Upper lobe of left lung (tissue), 6 donors: ENCODE results near the gene POLR1B. TPM values are rescaled to one million over a fixed set of nuclear protein-coding genes. Genes with fewer than 3 reads are reported as not detected.

Source experiments
- ATAC-seq, 2 donors: fragments of 200-7000 bp; cut with Tn5 transposase; one replicate each; pipeline ENCODE4 v1.9.1; 2022; ENCODE audit warnings: mild to moderate bottlenecking in 2 of 2, moderate library complexity in 2 of 2; ENCODE audit not compliant: low FRiP score in 2 of 2
- DNase-seq, 2 donors: peaks; one replicate each; pipeline ENCODE4 v3.0.0-alpha.2; 2019 to 2020
- H3K27ac ChIP-seq, 4 donors: fragments of 200-600 bp; sonication (generic); one replicate each; pipeline ENCODE4 v1.5.1; 2016 to 2019
- H3K27me3 ChIP-seq, 4 donors: fragments of 200-600 bp; sonication (generic); one replicate each; pipeline ENCODE4 v1.5.1; 2017 to 2019
- H3K36me3 ChIP-seq, 4 donors: fragments of 200-600 bp; sonication (generic); one replicate each; pipeline ENCODE4 v1.5.1; 2016 to 2019
- H3K4me1 ChIP-seq, 4 donors: fragments of 200-600 bp; sonication (generic); one replicate each; pipeline ENCODE4 v1.5.1; 2018 to 2019
- H3K4me3 ChIP-seq, 4 donors: fragments of 200-600 bp; sonication (generic); one replicate each; pipeline ENCODE4 v1.5.1; 2017 to 2019; ENCODE audit warnings: mild to moderate bottlenecking in 2 of 4, moderate library complexity in 1 of 4
- H3K9me3 ChIP-seq, 4 donors: fragments of 200-600 bp; sonication (generic); one replicate each; pipeline ENCODE4 v1.5.1; 2018 to 2019
- CTCF ChIP-seq, 6 experiments: fragments of 450-650 bp in 4 of 6; fragments of 200-600 bp in 2 of 6; sonication (generic) in 2 of 6; IDR thresholded peaks; one replicate each; pipeline ENCODE4 v1.5.1; 2016 to 2019; ENCODE audit warnings: antibody characterized with exemption in 6 of 6
- EP300 ChIP-seq, 4 donors: sonication (generic); formaldehyde crosslinking; IDR thresholded peaks; one replicate each; pipeline ENCODE4 v1.5.1; 2017; ENCODE audit warnings: antibody characterized with exemption in 4 of 4, control low read depth in 2 of 4
- POLR2A ChIP-seq, 4 donors: fragments of 450-650 bp; IDR thresholded peaks; one replicate each; pipeline ENCODE4 v1.5.1; 2016 to 2017; ENCODE audit warnings: antibody characterized with exemption in 4 of 4, mild to moderate bottlenecking in 2 of 4
- POLR2AphosphoS5 ChIP-seq, 2 donors: sonication (generic); formaldehyde crosslinking; IDR thresholded peaks; one replicate each; pipeline ENCODE4 v1.5.1; 2017; ENCODE audit warnings: antibody characterized with exemption in 2 of 2
- whole genome bisulfite sequencing, 2 donors: methylation state at CpG; one replicate each; pipeline ENCODE4 v1.1.5; 2017 to 2018; 5-methylcytosine and 5-hydroxymethylcytosine counted together
- small RNA-seq, 4 donors: library from RNA; depleted of rRNA; stranded (forward); fragments of <200 nt; gene quantifications; one replicate each; pipeline ENCODE3, GENCODE V24; 2016
- total RNA-seq, 6 donors: library from RNA; depleted of rRNA in 4 of 6; stranded (reverse); fragments of >200 nt in 4 of 6; gene quantifications; one replicate each; pipeline versions ENCODE4 v1.1.0 to v1.2.1, GENCODE V29; 2016 to 2021
- donor health status: DM: no; HTN: no; CAD: no; lungs with moderate emphysema.
- donor health status: DM: no; HTN: yes; CAD: no; lungs with severe emphysema.

Gene POLR1B
- total RNA-seq, 6 donors from 2014 or later = 6.7 to 22.5 (median 14.6) TPM

GRCh38 chr2:112622528-112622849, 80.2 kb downstream of the POLR1B start:
- H3K36me3 ChIP-seq = no peaks in the 10 kb centered on the region
- peak in 1 of 2 donors; percentile 70 for ATAC-seq
- peak in 1 of 2 donors; percentile 10 for DNase-seq
- H3K9me3 ChIP-seq = no peaks in the 10 kb centered on the region
- TF ChIP-seq EP300 (IDR thresholded peaks at IDR 0.05) = no peak
- TF ChIP-seq POLR2AphosphoS5 (IDR thresholded peaks at IDR 0.05) = no peak
- no peak for TF ChIP-seq POLR2A (IDR thresholded peaks at IDR 0.05)
- TF ChIP-seq CTCF (IDR thresholded peaks at IDR 0.05) = no peak
- peaks cover 16 to 33% (median 20%) of the 10 kb centered on the region in 4 donors for H3K4me1 ChIP-seq
- 33 to 40% methylated on average over 3 of the region's 3 CpGs for WGBS, 2 donors
- H3K4me3 ChIP-seq = no peak overlapping the region
- H3K27ac ChIP-seq = no peak overlapping the region
- H3K27me3 ChIP-seq = no peaks in the 10 kb centered on the region

DNA sequence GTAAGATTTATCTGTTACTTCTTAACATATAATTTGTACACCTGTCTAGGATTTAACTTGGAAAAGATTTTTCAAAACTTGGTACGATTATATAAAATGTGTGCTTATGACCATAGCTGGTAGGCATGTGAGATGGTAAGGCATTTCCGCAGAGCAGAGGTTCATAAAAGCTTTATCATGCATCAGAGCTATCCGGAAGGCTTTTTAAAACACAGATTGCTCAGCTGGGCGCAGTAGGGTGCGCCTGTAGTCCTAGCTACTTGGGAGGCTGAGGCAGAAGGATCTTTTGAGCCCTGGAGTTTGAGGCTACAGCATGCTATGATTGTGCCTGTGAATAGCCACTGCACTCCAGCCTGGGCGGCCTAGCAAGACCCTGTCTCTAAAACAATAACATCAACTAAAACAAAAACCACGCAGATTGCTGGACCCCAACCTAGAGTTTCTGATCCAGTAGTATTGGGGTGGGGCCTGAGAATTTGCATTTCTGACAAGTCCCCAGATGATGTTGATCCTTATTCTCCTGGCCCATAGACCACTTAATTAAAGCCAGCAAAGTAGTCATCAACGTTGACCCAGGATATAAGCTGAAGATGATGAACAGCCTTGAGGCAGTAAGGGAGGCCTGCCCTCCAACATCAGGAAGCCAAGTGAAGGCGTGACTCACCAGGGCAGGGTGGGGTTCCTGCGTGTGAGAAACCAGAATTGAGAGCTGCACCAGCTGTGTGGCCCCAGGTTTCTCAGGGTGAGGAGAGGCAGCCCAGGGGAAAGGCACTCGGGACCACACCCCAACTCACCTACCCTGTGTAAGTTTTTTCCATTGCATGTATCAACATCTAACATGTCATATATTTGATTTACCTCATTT, 81.9 kb downstream of the POLR1B start:
- Histone ChIP-seq H3K9me3 (no peaks in the 10 kb centered on the region), H3K27ac (no peak overlapping the region), H3K27me3 (no peaks in the 10 kb centered on the region), H3K36me3 (no peaks in the 10 kb centered on the region), H3K4me1 (peaks cover 18 to 45% (median 29%) of the 10 kb centered on the region in 4 donors), H3K4me3 (no peak overlapping the region)
- peak in 1 of 2 donors; percentile 73 for DNase-seq
- no peak for TF ChIP-seq POLR2A (IDR thresholded peaks at IDR 0.05)
- TF ChIP-seq POLR2AphosphoS5 (IDR thresholded peaks at IDR 0.05) = peak; percentile 19 to 20
- ATAC-seq = peak in 1 of 2 donors; percentile 69
- 77 to 85% methylated on average over 10 to 11 of the region's 11 CpGs for WGBS, 2 donors

DNA sequence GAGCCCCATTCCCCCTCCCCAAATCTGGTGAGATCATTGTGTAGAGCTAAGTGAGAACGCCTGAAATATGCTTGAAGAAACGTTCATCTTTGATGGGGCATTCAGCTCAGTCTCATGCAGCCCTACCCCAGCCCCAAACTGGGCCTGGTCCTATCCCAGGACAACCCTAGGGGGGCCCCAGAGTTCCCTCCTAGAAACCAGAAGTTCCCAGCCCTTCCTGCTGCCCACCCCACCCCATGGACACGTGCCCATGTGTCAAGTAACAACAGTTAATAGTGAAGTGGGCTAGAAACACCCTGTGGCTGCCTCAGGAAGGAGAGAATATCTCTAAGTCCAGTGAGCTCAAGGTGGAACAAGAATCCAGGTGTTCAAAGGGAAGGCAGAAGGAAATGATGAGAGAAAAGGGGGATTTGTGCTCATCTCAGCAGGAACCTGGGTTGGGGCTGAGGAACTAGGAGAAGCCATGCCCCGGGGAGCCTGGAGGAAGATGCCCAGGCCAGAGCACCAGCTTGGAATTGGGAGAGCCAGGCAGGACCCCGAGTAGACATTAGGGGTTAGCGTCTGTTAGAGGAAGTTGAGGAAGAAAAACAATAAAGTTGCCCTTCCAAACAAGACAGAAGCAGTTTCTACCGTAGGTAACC, 83.3 kb downstream of the POLR1B start:
- H3K27ac ChIP-seq = peak overlapping the region in 2 of 4 donors; percentile 83 to 84
- ATAC-seq (no peak), DNase-seq (peak in 1 of 2 donors; percentile 20)
- H3K27me3 ChIP-seq = no peaks in the 10 kb centered on the region
- no peaks in the 10 kb centered on the region for H3K9me3 ChIP-seq
- TF ChIP-seq POLR2A (IDR thresholded peaks at IDR 0.05) (no peak), CTCF (IDR thresholded peaks at IDR 0.05) (no peak), POLR2AphosphoS5 (IDR thresholded peaks at IDR 0.05) (no peak), EP300 (IDR thresholded peaks at IDR 0.05) (no peak)
- H3K4me3 ChIP-seq = no peak overlapping the region
- no peaks in the 10 kb centered on the region for H3K36me3 ChIP-seq
- peaks cover 23 to 54% (median 40%) of the 10 kb centered on the region in 4 donors for H3K4me1 ChIP-seq
- WGBS, 2 donors = 70 to 73% methylated on average over 7 of the region's 7 CpGs

DNA sequence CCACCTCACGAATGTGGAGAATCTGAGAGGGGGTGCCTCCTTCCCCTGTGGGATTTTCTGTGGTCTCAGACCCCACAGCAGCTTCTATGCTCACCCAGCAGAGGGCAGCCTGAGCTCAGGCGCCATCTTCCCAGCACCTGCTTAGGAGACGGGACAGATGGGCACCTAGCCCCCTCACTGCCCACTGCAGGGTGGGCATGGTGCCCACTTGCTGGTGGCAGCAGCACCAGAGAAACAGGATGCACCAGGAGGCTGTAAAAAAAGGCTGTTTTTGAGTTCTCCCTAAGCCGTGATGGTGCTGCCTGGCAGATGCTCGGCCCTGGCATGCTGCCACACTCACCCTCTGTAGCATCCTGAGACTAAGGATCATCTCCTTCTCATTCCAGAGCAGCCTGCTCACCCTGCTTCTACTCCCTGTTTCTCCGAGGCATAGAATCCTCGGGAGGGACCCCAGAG, 84.4 kb downstream of the POLR1B start:
- DNase-seq (peak; percentile 68 to 80), ATAC-seq (peak; percentile 70 to 82)
- 6 to 21% methylated on average over 6 to 7 of the region's 7 CpGs for WGBS, 2 donors
- H3K36me3 ChIP-seq = no peaks in the 10 kb centered on the region
- H3K4me3 ChIP-seq = peak overlapping the region in 2 of 4 donors; percentile 25 to 30
- TF ChIP-seq CTCF (IDR thresholded peaks at IDR 0.05) (peak; percentile 74 to 92 (median 81)), POLR2AphosphoS5 (IDR thresholded peaks at IDR 0.05) (peak in 1 of 2 donors; percentile 21), POLR2A (IDR thresholded peaks at IDR 0.05) (no peak), EP300 (IDR thresholded peaks at IDR 0.05) (no peak)
- H3K4me1 ChIP-seq = peaks cover 32 to 61% (median 51%) of the 10 kb centered on the region in 4 donors
- H3K27me3 ChIP-seq = no peaks in the 10 kb centered on the region
- peak overlapping the region; percentile 67 to 84 (median 80) for H3K27ac ChIP-seq
- no peaks in the 10 kb centered on the region for H3K9me3 ChIP-seq

Small RNA genes lying within 50 kb of the gene (small RNA-seq; reads per million reads assigned to genes)
- gene RF00019 = 0 reads per million in 4 donors

Other genes with a start within 250 kb of the POLR1B start
- gene RGPD8, start 108.8 kb upstream of the POLR1B start, total RNA-seq = 10 to 100 TPM in 5 of 6 donors, 1 to 10 TPM in 1; 9.2 to 59.7 (median 20.4) TPM
- 10 to 100 TPM; 11.5 to 45.4 (median 27.8) TPM for gene TTL, start 60.3 kb upstream of the POLR1B start, total RNA-seq
- gene CHCHD5, start 42.1 kb downstream of the POLR1B start, total RNA-seq = 10 to 100 TPM; 13.6 to 44.9 (median 25.4) TPM
- 100 to 1,000 TPM in 1 of 6 donors, 10 to 100 TPM in 5; 22.9 to 105 (median 51.0) TPM for gene SLC20A1, start 103.5 kb downstream of the POLR1B start, total RNA-seq
- gene NT5DC4, start 178.6 kb downstream of the POLR1B start, total RNA-seq = 1 to 10 TPM in 2 of 6 donors, under 1 TPM in 2, not detected in 2; 0.55 to 5.2 (median 1.0) TPM
- 1 to 10 TPM in 5 of 6 donors, under 1 TPM in 1; 0.49 to 2.3 (median 1.7) TPM for gene CKAP2L, start 222.1 kb downstream of the POLR1B start, total RNA-seq
- 1 to 10 TPM in 3 of 6 donors, not detected in 3; 2.5 to 4.7 (median 3.0) TPM for gene IL1A, start 242.0 kb downstream of the POLR1B start, total RNA-seq